GM21528 (cell line): ENCODE measurements around the gene AADACL2.

Source experiments
- ATAC-seq: cut with Tn5 transposase; IDR thresholded peaks from one replicate; pipeline ENCODE4 v1.9.1; 2021; ENCODE audit warnings: mild to moderate bottlenecking, moderate library complexity; ENCODE audit not compliant: unreplicated experiment, low FRiP score

The AADACL2 gene

GRCh38 chr3:151796105-151796680, 62.5 kb downstream of the AADACL2 start:
- no peak for ATAC-seq

GRCh38 chr3:151798466-151798865, 64.7 kb downstream of the AADACL2 start:
- no peak for ATAC-seq

GRCh38 chr3:151800431-151800830, 66.7 kb downstream of the AADACL2 start:
- ATAC-seq: no peak

GRCh38 chr3:151804267-151804666, 70.5 kb downstream of the AADACL2 start:
- no peak for ATAC-seq

- no peak for ATAC-seq
These were observed 73.1 kb downstream of the AADACL2 start for GRCh38 chr3:151806838-151807237.
